CD4-positive, alpha-beta T cell (primary cell): ENCODE data around the gene PRR3. TPM values are rescaled to one million over a fixed set of nuclear protein-coding genes. Genes with fewer than 3 reads are reported as not detected.
"Not testable (repeated sequence)": the region's sequence is repeated elsewhere in the genome, so short reads cannot be mapped to it uniquely, and the experiment has no call there.

Experiments
- ATAC-seq: fragments of 200-7000 bp; cut with Tn5 transposase; one replicate; pipeline ENCODE4 v1.10.0; 2022; ENCODE audit warnings: mild to moderate bottlenecking; ENCODE audit not compliant: poor library complexity
- CTCF ChIA-PET: fragments of 350-600 bp; sonication (Branson Sonifier 250); formaldehyde crosslinking; loops from one replicate; lab custom pipeline; 2021; ENCODE audit warnings: antibody characterized with exemption, inconsistent platforms; lab: Charles Lee
- POLR2A ChIA-PET: fragments of 350-600 bp; sonication (Branson Sonifier 250); formaldehyde crosslinking; loops from one replicate; lab custom pipeline; 2021; ENCODE audit warnings: antibody characterized with exemption, inconsistent platforms; lab: Charles Lee
- DNase-seq, 14 experiments: peaks; one replicate each; pipeline ENCODE4 v3.0.0-alpha.2; 2013 to 2020; ENCODE audit warnings: mixed read lengths in 2 of 14
- H3K27ac ChIP-seq, 2 donors: one replicate each; pipeline versions ENCODE4 v1.5.1 to v1.7.0; 2013; ENCODE audit warnings: low read length in 2 of 2, low read depth in 1 of 2, mild to moderate bottlenecking in 1 of 2
- H3K27me3 ChIP-seq, 2 experiments: 1 replicate in 1 of 2; 2 replicates in 1 of 2; pipeline versions ENCODE4 v1.6.1 to v1.7.0; 2013; ENCODE audit warnings: low read length in 2 of 2, control low read depth in 1 of 2, mild to moderate bottlenecking in 1 of 2, moderate library complexity in 1 of 2; ENCODE audit not compliant: insufficient read depth in 2 of 2, control insufficient read depth in 1 of 2
- H3K36me3 ChIP-seq: one replicate; pipeline ENCODE4 v1.6.1; 2013; ENCODE audit warnings: low read length, control low read depth; ENCODE audit not compliant: insufficient read depth
- H3K4me1 ChIP-seq: one replicate; pipeline ENCODE4 v1.6.1; 2013; ENCODE audit warnings: low read length, control low read depth; ENCODE audit not compliant: insufficient read depth
- H3K4me3 ChIP-seq: one replicate; pipeline ENCODE4 v1.5.1; 2013; ENCODE audit warnings: mild to moderate bottlenecking, low read length, moderate library complexity
- H3K9me3 ChIP-seq, 2 experiments: 1 replicate in 1 of 2; 2 replicates in 1 of 2; pipeline versions ENCODE4 v1.6.1 to v1.7.0; 2013; ENCODE audit warnings: low read length in 2 of 2, mild to moderate bottlenecking in 2 of 2, control low read depth in 1 of 2, moderate library complexity in 1 of 2; ENCODE audit not compliant: control insufficient read depth in 1 of 2, insufficient read depth in 1 of 2
- H3K27ac Mint-ChIP-seq: one replicate; pipeline ENCODE4 v1.8.0; 2020; ENCODE audit warnings: mixed read lengths
- H3K27me3 Mint-ChIP-seq: one replicate; pipeline ENCODE4 v1.8.0; 2021; ENCODE audit warnings: mixed read lengths
- H3K36me3 Mint-ChIP-seq: one replicate; pipeline ENCODE4 v1.8.0; 2021; ENCODE audit warnings: low read depth, mixed read lengths
- H3K4me1 Mint-ChIP-seq: one replicate; pipeline ENCODE4 v1.8.0; 2021; ENCODE audit warnings: low read depth, mixed read lengths
- H3K4me3 Mint-ChIP-seq: one replicate; pipeline ENCODE4 v1.8.0; 2020; ENCODE audit warnings: mild to moderate bottlenecking, mixed read lengths
- H3K9me3 Mint-ChIP-seq: one replicate; pipeline ENCODE4 v1.8.0; 2020; ENCODE audit warnings: mixed read lengths
- intact Hi-C, 2 experiments: fragments of 100-400 bp; cut with DNase I in 1 of 2; cut with micrococcal nuclease in 1 of 2; formaldehyde crosslinking; loops; one replicate each; pipeline versions ENCODE4 v1.15.1 to v1.9.0; 2023 to 2025; cut with DNase I, micrococcal nuclease
- total RNA-seq, 174 experiments: library from RNA in 2 of 174; stranded (reverse) in 2 of 174; gene quantifications; one replicate each; pipeline ENCODE4 v1.2.3 and lab custom pipeline; 2021 to 2026
- TF ChIP-seq, protein P1 (sequence below): fragments of 200-600 bp; IDR thresholded peaks from one replicate; pipeline ENCODE4 v1.8.0; 2022; ENCODE audit warnings: antibody characterized with exemption, mild to moderate bottlenecking

PRR3 gene
- total RNA-seq, 2 experiments from 2014 or later = 10.3 to 13.2 TPM

DNA sequence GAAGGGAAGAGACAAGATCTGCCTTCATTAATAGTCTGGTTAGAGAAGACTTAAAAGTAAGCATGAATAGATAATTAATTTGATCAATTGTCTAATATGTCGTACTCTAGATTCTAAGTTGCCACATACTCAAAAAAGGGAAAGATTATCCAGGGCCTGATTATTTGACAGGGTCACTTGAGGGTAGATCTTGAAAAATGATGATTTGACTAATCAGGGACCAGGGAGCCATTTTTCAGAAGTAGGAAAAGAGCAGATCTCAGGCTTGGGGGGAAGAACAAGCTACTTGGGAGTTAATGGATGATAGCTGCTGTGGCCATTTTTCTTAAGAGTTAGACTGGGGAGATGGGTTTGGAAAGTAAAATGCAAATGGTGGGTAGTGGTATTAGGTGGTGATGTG, 35.2 kb downstream of the PRR3 start:
- H3K4me3 Mint-ChIP-seq = no peak overlapping the region
- H3K9me3 Mint-ChIP-seq = no peaks in the 10 kb centered on the region
- H3K27me3 Mint-ChIP-seq = no peaks in the 10 kb centered on the region
- no peak for DNase-seq
- ATAC-seq = no peak
- peaks cover 15% of the 10 kb centered on the region for H3K4me1 Mint-ChIP-seq
- ChIA-PET POLR2A (interaction anchor here (0.7 kb wide), 1 partner anchor 36 kb away, joined by 3 read pairs; the partner anchor contains the start of gene GNL1), CTCF (interaction anchor here (1.3 to 7.0 kb wide), 2 partner anchors 49 to 110 kb away, joined by 5 to 86 read pairs; no protein-coding TSS in a partner anchor)
- intact Hi-C loops = no loop called here
- H3K36me3 Mint-ChIP-seq = peaks cover 75% of the 10 kb centered on the region
- Histone ChIP-seq H3K9me3 (no peaks in the 10 kb centered on the region), H3K27ac (no peak overlapping the region), H3K4me3 (no peak overlapping the region), H3K4me1 (peaks cover 2% of the 10 kb centered on the region), H3K27me3 (no peaks in the 10 kb centered on the region), H3K36me3 (peaks cover 65% of the 10 kb centered on the region)
- TF ChIP-seq, protein P1, sequence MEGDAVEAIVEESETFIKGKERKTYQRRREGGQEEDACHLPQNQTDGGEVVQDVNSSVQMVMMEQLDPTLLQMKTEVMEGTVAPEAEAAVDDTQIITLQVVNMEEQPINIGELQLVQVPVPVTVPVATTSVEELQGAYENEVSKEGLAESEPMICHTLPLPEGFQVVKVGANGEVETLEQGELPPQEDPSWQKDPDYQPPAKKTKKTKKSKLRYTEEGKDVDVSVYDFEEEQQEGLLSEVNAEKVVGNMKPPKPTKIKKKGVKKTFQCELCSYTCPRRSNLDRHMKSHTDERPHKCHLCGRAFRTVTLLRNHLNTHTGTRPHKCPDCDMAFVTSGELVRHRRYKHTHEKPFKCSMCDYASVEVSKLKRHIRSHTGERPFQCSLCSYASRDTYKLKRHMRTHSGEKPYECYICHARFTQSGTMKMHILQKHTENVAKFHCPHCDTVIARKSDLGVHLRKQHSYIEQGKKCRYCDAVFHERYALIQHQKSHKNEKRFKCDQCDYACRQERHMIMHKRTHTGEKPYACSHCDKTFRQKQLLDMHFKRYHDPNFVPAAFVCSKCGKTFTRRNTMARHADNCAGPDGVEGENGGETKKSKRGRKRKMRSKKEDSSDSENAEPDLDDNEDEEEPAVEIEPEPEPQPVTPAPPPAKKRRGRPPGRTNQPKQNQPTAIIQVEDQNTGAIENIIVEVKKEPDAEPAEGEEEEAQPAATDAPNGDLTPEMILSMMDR = no peak
- H3K27ac Mint-ChIP-seq = no peak overlapping the region

GRCh38 chr6:30597315-30598144, 40.4 kb downstream of the PRR3 start:
- not testable (repeated sequence) for H3K9me3 Mint-ChIP-seq, H3K27ac ChIP-seq, H3K9me3 ChIP-seq, H3K4me3 Mint-ChIP-seq, H3K27me3 Mint-ChIP-seq, H3K27me3 ChIP-seq, H3K4me3 ChIP-seq
- intact Hi-C loops = loop anchor here (1.0 kb wide), 2 partner anchors 56 to 114 kb away; no protein-coding TSS in a partner anchor
- TF ChIP-seq, protein P1 = peak; percentile 87
- POLR2A ChIA-PET = interaction anchor here (0.7 to 7.2 kb wide), 20 partner anchors 10 to 497 kb away, joined by 3 to 135 read pairs (median 4); partner anchors contain the start of genes ABCF1, DHX16 and PRR3
- Mint-ChIP-seq H3K4me1 (peaks cover 21% of the 10 kb centered on the region), H3K36me3 (peaks cover 57% of the 10 kb centered on the region), H3K27ac (peak overlapping the region; percentile 34)
- peaks cover 14% of the 10 kb centered on the region for H3K4me1 ChIP-seq
- DNase-seq (peak; percentile 63 to 86 (median 78)), ATAC-seq (peak; percentile 95)
- H3K36me3 ChIP-seq = peaks cover 40% of the 10 kb centered on the region
- CTCF ChIA-PET = interaction anchor here (0.7 to 7.0 kb wide), 19 partner anchors 10 to 144 kb away, joined by 3 to 86 read pairs (median 5); partner anchors contain the start of genes ABCF1, MRPS18B and PPP1R10

DNA sequence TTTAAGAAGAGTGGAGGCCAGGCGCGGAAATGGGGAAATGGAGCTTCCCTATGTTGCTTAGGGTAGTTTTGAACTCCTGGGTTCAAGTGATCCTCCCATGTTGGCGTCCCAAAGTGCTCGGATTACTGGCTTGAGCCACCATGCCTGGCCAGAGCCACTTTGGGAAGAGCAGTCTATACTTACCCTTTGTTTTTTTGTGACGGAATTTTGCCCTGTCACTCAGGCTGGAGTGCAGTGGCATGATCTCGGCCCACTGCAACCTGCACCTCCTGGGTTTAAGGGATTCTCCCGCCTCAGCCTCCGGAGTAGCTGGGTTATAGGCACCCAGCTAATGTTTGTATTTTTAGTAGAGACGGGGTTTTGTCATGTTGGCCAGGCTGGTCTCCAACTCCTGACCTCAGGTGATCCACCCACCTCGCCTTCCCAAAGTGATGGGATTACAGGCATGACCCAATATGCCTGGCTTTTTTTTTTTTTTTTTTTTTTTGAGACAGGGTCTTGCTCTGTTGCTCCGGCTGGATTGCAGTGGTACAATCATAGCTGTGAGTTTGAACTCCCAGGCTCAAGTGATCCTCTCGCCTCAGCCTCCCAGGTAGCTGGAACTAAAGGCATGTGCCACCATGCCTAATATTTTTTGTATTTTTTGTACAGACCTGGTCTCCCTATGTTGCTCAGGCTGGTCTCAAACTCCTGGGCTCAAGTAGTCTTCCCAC, 42.0 kb downstream of the PRR3 start:
- TF ChIP-seq, protein P1 = no peak
- Mint-ChIP-seq H3K36me3 (peaks cover 60% of the 10 kb centered on the region), H3K27ac (no peak overlapping the region), H3K27me3 (no peaks in the 10 kb centered on the region), H3K4me1 (peaks cover 32% of the 10 kb centered on the region), H3K4me3 (no peak overlapping the region), H3K9me3 (no peaks in the 10 kb centered on the region)
- ChIA-PET POLR2A (interaction anchor here (0.6 to 7.2 kb wide), 11 partner anchors 11 to 118 kb away, joined by 3 to 135 read pairs (median 4); partner anchors contain the start of genes MRPS18B and PPP1R10), CTCF (interaction anchor here (0.6 to 7.0 kb wide), 5 partner anchors 16 to 132 kb away, joined by 3 to 86 read pairs (median 4); no protein-coding TSS in a partner anchor)
- intact Hi-C loops = no loop called here
- Histone ChIP-seq H3K36me3 (peaks cover 46% of the 10 kb centered on the region), H3K4me1 (peaks cover 14% of the 10 kb centered on the region), H3K9me3 (no peaks in the 10 kb centered on the region), H3K4me3 (no peak overlapping the region), H3K27me3 (no peaks in the 10 kb centered on the region), H3K27ac (no peak overlapping the region)
- DNase-seq (no peak), ATAC-seq (no peak)
